ENCODE measurements around the gene CYP27C1. TPM values are rescaled to one million over a fixed set of nuclear protein-coding genes. Genes with fewer than 3 reads are reported as not detected.

CYP27C1 gene
- polyA plus RNA-seq, 1 donor (not counting 4 experiments of a cell fraction or from before 2014, with no cell fraction given): 6.1 TPM

- H3K9ac ChIP-seq (ENCODE audit: control insufficient read depth, extremely low read depth, insufficient read depth, low read length): no peak overlapping the region
- H3K4me3 ChIP-seq (ENCODE audit: control insufficient read depth in 2 of 3, extremely low read depth in 1 of 3, insufficient read depth in 2 of 3, low read depth in 1 of 3, low read length in 3 of 3): no peak overlapping the region
- no peaks in the 10 kb centered on the region for H4K20me1 ChIP-seq (ENCODE audit: control insufficient read depth, extremely low read depth, insufficient read depth, low read length)
- no peaks in the 10 kb centered on the region for H3K9me1 ChIP-seq (ENCODE audit: control insufficient read depth, extremely low read depth, insufficient read depth, low read length)
- dilution Hi-C loops (cut with MboI; ENCODE audit: extremely low pct_ligation_motif_present, low sequenced_read_pairs): no loop called here
- H3K27ac ChIP-seq (ENCODE audit: control insufficient read depth, insufficient read depth, low read length): no peak overlapping the region
- H3K36me3 ChIP-seq (ENCODE audit: control insufficient read depth in 2 of 2, extremely low read depth in 1 of 2, insufficient read depth in 2 of 2, low read length in 2 of 2): peaks cover 15 to 19% of the 10 kb centered on the region in 2 experiments
- no peaks in the 10 kb centered on the region for H3K9me3 ChIP-seq (ENCODE audit: control insufficient read depth, low read depth, low read length)
- H3K27me3 ChIP-seq (ENCODE audit: control insufficient read depth, extremely low read depth, insufficient read depth, low read length): no peaks in the 10 kb centered on the region
- no peak overlapping the region for H2AFZ ChIP-seq (ENCODE audit: control insufficient read depth, low read length)
- TF ChIP-seq CTCF (optimal IDR thresholded peaks at IDR 0.05 in 1 of 3, IDR thresholded peaks at IDR 0.05 in 1 of 3, conservative IDR thresholded peaks at IDR 0.05 in 1 of 3; ENCODE audit: extremely low read depth in 1 of 3, insufficient read depth in 2 of 3, low read length in 3 of 3) (no peak), EZH2 (IDR thresholded peaks at IDR 0.05; ENCODE audit: low read length) (no peak)
- peaks cover 4% of the 10 kb centered on the region for H3K4me1 ChIP-seq (ENCODE audit: control insufficient read depth, extremely low read depth, insufficient read depth, low read length)
- no peaks in the 10 kb centered on the region for H3K79me2 ChIP-seq (ENCODE audit: control insufficient read depth, insufficient read depth, low read length)
- H3K4me2 ChIP-seq (ENCODE audit: control insufficient read depth, extremely low read depth, insufficient read depth, low read depth, low read length): no peak overlapping the region
- DNase-seq (ENCODE audit: low read depth, low spot score) (no peak), FAIRE-seq (no peak)
These were observed 36.3 kb upstream of the CYP27C1 start for GRCh38 chr2:127256381-127256780.

GRCh38 chr2:127255721-127256120 lies 35.6 kb upstream of the CYP27C1 start:
- Histone ChIP-seq H3K27ac (ENCODE audit: control insufficient read depth, insufficient read depth, low read length) (no peak overlapping the region), H3K4me3 (ENCODE audit: control insufficient read depth in 2 of 3, extremely low read depth in 1 of 3, insufficient read depth in 2 of 3, low read depth in 1 of 3, low read length in 3 of 3) (no peak overlapping the region), H3K9me1 (ENCODE audit: control insufficient read depth, extremely low read depth, insufficient read depth, low read length) (no peaks in the 10 kb centered on the region), H3K36me3 (ENCODE audit: control insufficient read depth in 2 of 2, extremely low read depth in 1 of 2, insufficient read depth in 2 of 2, low read length in 2 of 2) (peaks cover 10 to 13% of the 10 kb centered on the region in 2 experiments), H3K27me3 (ENCODE audit: control insufficient read depth, extremely low read depth, insufficient read depth, low read length) (no peaks in the 10 kb centered on the region), H2AFZ (ENCODE audit: control insufficient read depth, low read length) (no peak overlapping the region), H3K4me2 (ENCODE audit: control insufficient read depth, extremely low read depth, insufficient read depth, low read depth, low read length) (no peak overlapping the region), H4K20me1 (ENCODE audit: control insufficient read depth, extremely low read depth, insufficient read depth, low read length) (no peaks in the 10 kb centered on the region), H3K9me3 (ENCODE audit: control insufficient read depth, low read depth, low read length) (no peaks in the 10 kb centered on the region), H3K4me1 (ENCODE audit: control insufficient read depth, extremely low read depth, insufficient read depth, low read length) (peaks cover 4% of the 10 kb centered on the region), H3K79me2 (ENCODE audit: control insufficient read depth, insufficient read depth, low read length) (no peaks in the 10 kb centered on the region), H3K9ac (ENCODE audit: control insufficient read depth, extremely low read depth, insufficient read depth, low read length) (no peak overlapping the region)
- dilution Hi-C loops (cut with MboI; ENCODE audit: extremely low pct_ligation_motif_present, low sequenced_read_pairs): no loop called here
- DNase-seq (ENCODE audit: low read depth, low spot score): no peak
- no peak for TF ChIP-seq CTCF (optimal IDR thresholded peaks at IDR 0.05 in 1 of 3, IDR thresholded peaks at IDR 0.05 in 1 of 3, conservative IDR thresholded peaks at IDR 0.05 in 1 of 3; ENCODE audit: extremely low read depth in 1 of 3, insufficient read depth in 2 of 3, low read length in 3 of 3)
- no peak for TF ChIP-seq EZH2 (IDR thresholded peaks at IDR 0.05; ENCODE audit: low read length)
- no peak for FAIRE-seq
